Esophagus squamous epithelium (tissue), 4 donors: ENCODE data around the gene SH3D21.

ENCODE experiments used
- POLR2A ChIP-seq, 4 donors: fragments of 450-650 bp; IDR thresholded peaks; one replicate each; pipeline ENCODE4 v1.6.1; 2017; ENCODE audit warnings: antibody characterized with exemption in 4 of 4, mild to moderate bottlenecking in 4 of 4, moderate library complexity in 3 of 4
- TF ChIP-seq, protein P1 (sequence below), 6 experiments: fragments of 450-650 bp in 4 of 6; fragments of 200-600 bp in 2 of 6; sonication (generic) in 2 of 6; IDR thresholded peaks; one replicate each; pipeline ENCODE4 v1.5.1; 2016 to 2019; ENCODE audit warnings: antibody characterized with exemption in 6 of 6, mild to moderate bottlenecking in 4 of 6, moderate library complexity in 4 of 6

DNA sequence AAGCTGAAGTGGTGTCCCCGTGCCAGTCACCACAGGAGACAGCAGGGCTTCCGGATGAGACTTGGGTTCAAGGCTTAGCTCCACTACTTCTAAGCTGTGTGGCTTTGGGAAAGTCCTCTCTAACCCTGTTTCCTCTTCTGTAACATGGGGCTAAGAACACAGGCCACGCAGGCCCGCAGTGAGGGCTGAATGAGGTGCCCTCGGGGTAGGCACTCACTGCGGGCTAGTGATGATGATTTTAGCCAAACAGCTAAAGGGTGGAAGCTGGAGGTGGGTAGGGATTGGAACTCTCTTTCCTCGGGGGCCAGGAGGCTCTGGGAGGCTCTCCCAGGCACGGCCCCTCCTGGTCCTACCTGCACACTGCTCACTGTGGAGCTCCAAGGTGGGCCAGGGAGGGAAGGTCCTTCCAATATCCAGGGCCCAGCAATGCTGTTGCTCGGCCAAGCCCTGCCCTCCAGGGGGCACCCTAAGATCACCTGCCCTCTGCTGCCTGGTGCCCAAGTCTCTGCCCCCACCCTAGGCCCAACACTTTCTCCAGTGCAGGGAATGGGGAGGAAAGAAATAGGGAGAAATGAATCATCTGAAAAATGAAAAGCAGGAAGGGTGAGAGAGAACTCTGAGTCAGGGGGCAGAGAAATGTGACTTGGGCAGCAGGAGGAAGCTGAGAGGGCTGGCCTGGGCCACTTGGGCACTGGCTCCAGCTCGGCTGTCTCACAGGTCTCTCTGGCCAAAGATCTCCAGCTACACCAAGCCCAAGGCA is 36.4 kb downstream of the SH3D21 start:
- no peak for TF ChIP-seq POLR2A (IDR thresholded peaks at IDR 0.05)
- TF ChIP-seq, protein P1, sequence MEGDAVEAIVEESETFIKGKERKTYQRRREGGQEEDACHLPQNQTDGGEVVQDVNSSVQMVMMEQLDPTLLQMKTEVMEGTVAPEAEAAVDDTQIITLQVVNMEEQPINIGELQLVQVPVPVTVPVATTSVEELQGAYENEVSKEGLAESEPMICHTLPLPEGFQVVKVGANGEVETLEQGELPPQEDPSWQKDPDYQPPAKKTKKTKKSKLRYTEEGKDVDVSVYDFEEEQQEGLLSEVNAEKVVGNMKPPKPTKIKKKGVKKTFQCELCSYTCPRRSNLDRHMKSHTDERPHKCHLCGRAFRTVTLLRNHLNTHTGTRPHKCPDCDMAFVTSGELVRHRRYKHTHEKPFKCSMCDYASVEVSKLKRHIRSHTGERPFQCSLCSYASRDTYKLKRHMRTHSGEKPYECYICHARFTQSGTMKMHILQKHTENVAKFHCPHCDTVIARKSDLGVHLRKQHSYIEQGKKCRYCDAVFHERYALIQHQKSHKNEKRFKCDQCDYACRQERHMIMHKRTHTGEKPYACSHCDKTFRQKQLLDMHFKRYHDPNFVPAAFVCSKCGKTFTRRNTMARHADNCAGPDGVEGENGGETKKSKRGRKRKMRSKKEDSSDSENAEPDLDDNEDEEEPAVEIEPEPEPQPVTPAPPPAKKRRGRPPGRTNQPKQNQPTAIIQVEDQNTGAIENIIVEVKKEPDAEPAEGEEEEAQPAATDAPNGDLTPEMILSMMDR (IDR thresholded peaks at IDR 0.05), result peak; percentile 54 to 70 (median 58)
